Fibroblast of skin of right quadriceps (primary cell): ENCODE results near the gene SPSB1.

Experiments
- DNase-seq: peaks from one replicate; pipeline ENCODE4 v3.0.0-alpha.2; 2013

SPSB1 gene

DNA sequence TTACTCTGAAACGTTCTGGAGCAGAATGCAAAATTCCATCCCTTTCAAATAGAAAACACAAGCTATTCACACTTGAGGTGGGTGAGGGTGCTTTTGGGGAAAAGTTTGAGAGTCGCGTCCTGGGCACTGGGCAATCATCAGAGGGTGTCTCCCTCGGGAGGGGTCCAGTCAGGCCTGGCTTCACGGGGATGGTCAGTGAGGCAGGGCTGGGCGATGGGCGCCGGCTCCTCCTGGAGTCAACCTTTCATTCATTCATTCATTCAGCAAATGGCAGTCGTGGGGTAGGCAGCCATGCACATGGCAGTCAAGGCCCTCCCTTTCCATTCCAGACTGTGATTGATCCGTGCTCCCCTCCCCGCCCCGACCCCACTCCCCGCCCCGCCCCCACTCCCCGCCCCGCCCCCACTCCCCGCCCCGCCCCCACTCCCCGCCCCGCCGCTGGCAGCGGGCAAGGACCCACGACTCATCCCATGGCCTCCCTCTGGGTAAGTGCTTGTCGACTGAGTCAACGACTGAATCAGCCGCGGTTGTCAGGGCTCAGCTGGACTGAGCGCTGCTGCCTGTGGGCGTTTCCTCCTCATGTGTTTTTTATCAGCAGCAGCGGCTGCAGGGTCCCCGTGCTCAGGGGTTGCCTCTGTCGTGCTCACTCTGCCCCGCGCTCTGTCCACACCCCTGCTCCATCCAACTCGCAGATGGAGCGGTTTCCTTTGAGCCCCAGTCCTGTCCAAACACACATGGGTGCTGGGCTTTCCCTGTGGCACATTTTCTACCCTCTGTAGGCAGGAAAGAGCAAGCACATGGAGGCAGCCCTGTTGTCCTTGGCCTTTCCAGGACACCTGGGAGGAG is 12.5 kb upstream of the SPSB1 start:
- peak; percentile 96 for DNase-seq

- peak; percentile 58 for DNase-seq
These were observed 11.4 kb upstream of the SPSB1 start for GRCh38 chr1:9281071-9281827.

- DNase-seq: peak; percentile 45
These were observed 10.6 kb upstream of the SPSB1 start for GRCh38 chr1:9281908-9282695.

DNA sequence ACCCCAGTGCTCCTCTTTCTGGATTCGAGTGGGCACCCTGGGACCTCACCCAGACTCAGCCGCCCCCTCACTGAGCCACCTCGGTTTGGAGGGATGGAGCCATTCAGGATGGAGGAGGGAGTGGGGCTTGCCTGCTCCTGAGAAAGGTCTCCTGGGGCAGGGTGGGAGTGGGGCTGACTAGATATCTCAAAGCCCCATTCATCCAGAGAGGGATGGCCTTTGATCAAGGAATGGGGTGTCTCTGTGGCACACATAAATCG is 10.1 kb upstream of the SPSB1 start:
- DNase-seq: no peak

GRCh38 chr1:9284061-9284460 is 8.6 kb upstream of the SPSB1 start:
- DNase-seq: no peak

DNA sequence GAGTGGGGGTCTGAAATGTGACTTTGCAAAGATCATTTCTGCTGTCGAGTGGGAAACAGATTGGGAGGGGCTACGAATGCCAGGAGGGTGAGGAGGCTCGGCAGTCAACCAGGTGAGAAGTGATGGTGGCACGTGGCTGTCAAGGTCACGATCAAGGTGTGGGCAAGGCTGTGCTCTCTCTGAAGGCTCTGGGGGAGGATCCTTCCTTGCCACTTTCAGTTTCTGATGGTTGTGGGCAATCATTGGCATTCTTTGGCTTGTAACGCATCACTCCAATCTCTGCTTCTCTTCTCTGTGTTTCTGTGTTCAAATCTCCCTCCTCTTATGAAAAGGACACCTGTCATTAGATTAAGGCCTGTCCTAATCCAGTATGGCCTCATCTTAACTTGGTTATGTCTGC is 6.1 kb upstream of the SPSB1 start:
- no peak for DNase-seq

GRCh38 chr1:9289090-9289534 is 3.6 kb upstream of the SPSB1 start:
- peak; percentile 75 for DNase-seq

DNA sequence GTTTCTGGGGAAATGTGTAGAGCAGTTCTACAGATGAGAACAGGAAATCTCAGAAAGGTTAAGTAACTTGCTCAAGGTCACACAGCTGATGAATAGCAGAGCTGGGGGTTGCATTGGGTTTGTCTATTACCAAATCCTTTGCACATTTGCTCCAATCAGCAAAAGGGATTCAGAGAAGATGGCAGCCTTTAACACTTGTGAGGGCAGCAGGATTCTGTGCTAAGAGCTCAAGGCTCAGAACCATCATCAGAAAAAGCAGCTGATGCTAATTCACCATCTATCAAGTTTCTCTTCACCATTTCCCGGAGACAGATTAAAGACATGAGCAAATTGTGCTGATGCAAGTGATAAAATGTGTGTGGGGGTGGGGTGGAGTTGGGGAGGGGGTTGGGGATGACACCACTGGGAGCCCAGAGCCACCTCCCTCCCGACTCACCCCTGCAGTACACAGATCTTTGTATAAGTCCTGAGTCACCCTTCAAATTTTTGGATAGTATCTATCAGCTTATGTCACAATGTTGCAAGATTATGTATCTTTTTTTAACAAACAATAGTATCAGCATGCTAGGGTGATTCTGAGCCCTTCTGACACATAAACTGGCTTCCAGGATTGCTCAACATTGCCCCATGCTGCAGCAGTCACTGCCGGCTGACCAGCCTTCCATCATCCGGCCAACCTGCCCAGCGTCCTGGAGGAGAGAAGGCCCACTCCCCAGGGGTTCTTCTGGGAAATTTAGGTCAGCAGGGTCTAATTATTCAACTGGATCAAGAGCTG is 2.8 kb upstream of the SPSB1 start:
- peak; percentile 93 for DNase-seq

DNA sequence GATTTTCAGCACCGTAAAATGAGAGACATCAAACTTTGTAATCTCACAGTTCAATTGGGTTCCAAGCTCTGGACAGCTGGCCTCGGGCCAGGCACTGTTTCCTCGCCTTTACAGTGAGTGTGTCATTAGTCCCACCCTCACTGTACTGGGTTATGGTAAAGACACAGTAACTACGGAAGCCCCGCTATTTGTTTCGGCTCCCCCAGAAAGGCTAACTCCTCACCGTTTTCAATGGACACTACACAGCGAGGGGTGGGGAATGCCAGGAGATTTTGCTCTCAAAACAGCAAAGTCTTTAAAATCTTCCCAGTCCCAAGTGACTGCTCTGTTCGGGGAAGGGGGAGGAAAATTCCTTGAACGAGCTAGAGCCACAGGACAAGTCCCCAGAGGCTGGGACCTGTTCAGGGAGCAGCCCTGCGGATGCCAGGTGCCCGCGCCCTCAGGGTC is 757 bp upstream of the SPSB1 start:
- DNase-seq: peak; percentile 76

DNA sequence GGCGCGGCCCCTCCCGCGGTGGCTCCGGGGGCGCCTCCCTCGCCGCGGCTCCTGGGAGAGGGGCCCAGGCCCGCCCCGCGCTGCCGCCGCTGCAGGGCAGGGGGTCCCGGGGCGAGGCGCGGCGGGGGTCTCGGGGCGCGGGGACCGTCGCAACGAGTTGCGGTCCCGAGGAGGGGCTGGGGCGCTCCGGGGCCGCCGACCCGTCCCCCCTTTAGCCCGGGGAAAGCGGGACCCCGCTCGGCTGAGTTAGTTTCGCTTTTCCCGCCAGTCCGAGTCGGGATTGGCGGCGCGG is 493 bp downstream of the SPSB1 start:
- no peak for DNase-seq

DNA sequence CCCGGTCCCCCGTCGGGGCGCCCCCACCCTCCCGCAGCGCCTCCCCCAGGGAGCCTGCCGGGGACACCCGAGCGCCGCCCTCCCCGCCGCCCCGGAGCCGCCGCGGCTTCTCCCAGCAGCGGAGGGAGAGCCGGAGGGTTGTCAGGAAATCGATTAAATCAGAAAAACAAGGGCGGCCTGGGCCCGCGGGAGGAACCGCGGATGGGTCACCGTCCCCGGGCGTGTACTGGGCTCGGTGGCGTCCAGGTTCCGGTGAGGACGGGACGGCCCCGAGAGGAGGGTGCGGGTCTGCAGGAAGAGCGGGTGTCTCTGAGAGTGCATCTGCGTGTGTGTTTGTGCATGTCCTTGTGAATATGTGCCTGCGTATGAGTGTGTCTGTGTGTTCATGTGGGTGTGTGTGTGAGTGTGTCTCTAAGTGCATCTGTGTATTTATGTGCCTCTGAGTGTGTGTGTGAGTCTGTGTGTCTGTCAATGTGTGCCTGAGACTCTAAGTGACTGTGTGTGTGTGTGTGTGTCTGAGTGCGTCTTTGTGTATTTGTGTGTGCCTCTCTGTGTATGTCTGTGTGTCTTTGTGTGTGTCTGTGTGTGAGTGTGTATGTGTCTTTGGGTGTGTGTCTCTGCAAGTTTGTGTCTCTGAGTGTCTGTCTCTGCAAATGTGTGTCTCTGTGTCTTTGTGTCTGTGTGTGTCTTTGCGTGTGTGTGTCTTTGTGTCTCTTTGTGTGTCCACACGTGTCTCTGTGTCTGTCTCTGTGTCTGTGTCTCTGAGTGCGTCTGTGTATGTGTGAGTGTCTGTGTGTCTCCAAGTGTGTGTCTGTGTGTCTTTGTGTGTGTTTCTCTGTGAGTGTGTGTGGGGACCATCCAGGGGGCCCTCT is 1.1 kb downstream of the SPSB1 start:
- no peak for DNase-seq

DNA sequence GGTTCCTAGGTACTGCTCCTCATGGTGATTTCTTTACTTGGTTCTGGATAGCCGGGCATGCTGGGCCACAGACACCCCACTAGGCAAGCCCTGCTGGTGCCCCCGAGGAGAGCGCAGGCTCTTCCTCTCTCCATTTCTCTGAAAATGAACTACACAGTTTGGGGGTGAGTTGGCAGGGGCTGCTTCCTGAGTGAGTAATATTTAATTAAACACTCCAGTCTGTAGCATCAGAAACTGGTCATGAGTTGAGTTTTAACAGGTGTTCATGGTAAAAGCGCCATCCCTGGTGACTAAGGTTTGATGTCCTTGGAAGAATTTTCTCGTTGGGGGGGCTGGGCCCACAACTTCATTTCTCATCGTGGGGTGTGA is 1.7 kb downstream of the SPSB1 start:
- DNase-seq: peak; percentile 88

DNA sequence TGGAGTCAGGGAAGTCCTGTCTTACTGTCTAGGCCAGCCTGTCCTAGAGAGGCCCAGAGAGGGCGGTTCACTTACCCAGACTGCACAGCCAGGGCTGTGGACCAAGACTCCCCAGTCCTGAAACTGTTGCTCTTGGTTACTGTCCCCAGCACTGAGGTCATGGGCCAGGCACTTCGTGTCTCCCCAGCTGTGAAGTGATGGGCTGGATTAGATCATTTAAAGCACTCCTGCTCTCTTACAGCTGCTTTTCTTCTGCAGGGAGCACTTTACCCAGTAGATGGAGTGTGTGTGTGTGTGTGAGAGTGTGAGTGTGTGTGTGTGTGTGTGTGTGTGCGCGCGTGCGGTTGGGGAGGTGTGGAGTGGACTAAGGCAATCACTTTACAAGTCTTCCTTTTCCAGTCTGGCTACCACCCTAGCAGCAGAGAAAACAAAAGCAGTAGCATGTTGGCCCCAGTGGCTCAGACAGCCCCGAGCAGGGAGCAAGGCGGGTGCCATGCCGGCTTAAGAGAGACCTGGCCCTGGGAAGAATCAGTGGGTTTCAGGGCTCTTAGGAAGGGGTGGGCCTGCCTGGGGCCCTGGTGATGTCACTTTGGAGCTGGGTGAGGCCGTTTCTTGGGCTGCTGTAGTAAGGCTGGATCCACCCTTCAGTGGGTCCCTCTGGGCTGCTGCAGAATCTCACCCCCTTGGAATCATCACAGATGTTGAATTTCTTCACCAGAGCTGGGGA is 2.4 kb downstream of the SPSB1 start:
- DNase-seq: peak; percentile 65

GRCh38 chr1:9295884-9296283 is 3.2 kb downstream of the SPSB1 start:
- DNase-seq: no peak

GRCh38 chr1:9296850-9297249 is 4.2 kb downstream of the SPSB1 start:
- DNase-seq: no peak

DNA sequence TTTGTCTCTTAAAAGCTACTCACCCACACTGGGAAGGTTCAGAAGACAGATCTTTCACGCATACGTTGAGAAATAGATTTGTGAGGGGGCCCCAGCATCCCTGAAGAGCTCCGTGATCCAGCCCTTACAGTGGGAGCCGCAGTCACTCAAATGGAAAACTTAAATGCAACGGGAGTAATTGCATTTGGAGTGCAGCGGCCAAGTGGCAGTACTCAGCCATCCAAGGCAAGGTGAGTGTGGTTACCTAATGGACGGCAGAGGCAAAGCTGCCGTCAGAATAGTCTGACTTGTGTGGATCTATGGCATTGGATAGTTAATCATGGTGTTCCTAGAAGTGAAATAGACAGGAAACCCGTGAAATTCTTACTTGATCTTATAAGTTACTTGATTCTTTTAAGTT is 5.1 kb downstream of the SPSB1 start:
- no peak for DNase-seq

- DNase-seq: no peak
These were observed 5.6 kb downstream of the SPSB1 start for GRCh38 chr1:9298282-9298681.

DNA sequence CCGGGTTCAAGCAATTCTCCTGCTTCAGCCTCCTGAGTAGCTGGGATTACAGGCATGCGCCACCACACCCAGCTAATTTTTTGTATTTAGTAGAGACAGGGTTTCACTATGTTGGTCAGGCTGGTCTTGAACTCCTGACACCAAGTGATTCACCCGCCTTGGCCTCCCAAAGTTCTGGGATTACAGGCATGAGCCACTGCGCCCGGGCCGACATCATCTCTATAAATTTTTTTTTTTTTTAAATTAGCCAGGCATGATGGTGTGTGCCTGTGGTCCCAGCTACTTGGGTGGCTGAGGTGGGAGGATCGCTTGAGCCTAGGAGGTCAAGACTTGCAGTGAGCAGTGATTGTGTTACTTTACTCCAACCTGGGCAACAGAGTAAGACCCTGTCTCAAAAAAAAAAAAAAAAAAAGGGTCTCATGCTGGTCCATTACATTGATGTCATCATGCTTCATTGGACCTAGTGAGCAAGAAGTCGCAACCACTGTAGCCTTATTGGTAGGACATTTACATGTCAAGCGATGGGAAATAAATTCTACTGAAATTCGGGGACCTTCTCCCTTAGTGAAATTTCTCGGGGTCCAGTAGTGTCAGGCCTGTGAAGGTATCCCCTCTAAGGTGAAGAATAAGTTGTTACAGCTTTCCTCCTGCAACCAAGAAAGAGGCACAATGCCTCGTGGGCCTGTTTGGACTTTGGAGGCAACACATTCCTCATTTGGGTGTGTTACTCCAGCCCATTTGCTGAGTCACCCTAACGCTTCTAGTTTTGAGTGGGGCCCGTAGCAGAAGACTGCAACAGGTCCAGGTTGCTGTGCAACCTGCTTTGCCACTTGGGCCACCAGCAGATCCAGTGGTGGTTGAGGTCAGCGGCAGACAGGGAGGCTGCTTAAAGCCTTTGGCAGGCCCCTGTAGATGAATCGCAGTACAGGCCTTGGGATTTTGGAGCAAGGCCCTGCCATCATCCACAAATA is 7.2 kb downstream of the SPSB1 start:
- DNase-seq: peak; percentile 52

- DNase-seq: no peak
These were observed 7.9 kb downstream of the SPSB1 start for GRCh38 chr1:9300573-9300972.
